Cardiac muscle cell (in vitro differentiated cells and primary cell): ENCODE results near the gene MNX1. TPM values are rescaled to one million over a fixed set of nuclear protein-coding genes. Genes with fewer than 3 reads are reported as not detected.

Source experiments
- DNase-seq, 2 donors: peaks; one replicate each; pipeline versions ENCODE4 v3.0.0 to v3.0.0-alpha.2; 2010 to 2017; ENCODE audit warnings: low read depth in 1 of 2, low spot score in 1 of 2
- H3K27ac ChIP-seq: fragments of 200-600 bp; sonication (generic); 2 replicates; pipeline ENCODE4 v1.5.1; 2016
- H3K27me3 ChIP-seq: fragments of 200-600 bp; sonication (generic); 2 replicates; pipeline ENCODE4 v1.6.0; 2016; ENCODE audit warnings: control low read depth
- H3K36me3 ChIP-seq: fragments of 200-600 bp; sonication (generic); 2 replicates; pipeline ENCODE4 v1.5.1; 2016; ENCODE audit warnings: control low read depth
- H3K4me1 ChIP-seq: fragments of 200-600 bp; sonication (generic); 2 replicates; pipeline ENCODE4 v1.8.1; 2017; ENCODE audit warnings: low read depth, mild to moderate bottlenecking, mixed run types
- H3K4me3 ChIP-seq: fragments of 200-600 bp; sonication (generic); 2 replicates; pipeline ENCODE4 v1.5.1; 2016; ENCODE audit warnings: mild to moderate bottlenecking
- H3K9me3 ChIP-seq: fragments of 200-600 bp; sonication (generic); 2 replicates; pipeline ENCODE4 v1.5.1; 2017; ENCODE audit warnings: low read depth, mild to moderate bottlenecking, control low read depth
- CTCF ChIP-seq: IDR thresholded peaks from 2 replicates; pipeline ENCODE4 v1.5.1; 2012; ENCODE audit warnings: low read depth, mild to moderate bottlenecking, low read length
- polyA plus RNA-seq: library from polyadenylated mRNA; unstranded; fragments of >200 nt; fragmentation: Nextera tagmentation; extraction: Ambion mirVana; gene quantifications from 2 replicates; pipeline ENCODE4 v1.2.1, GENCODE V29; 2016
- total RNA-seq: library from RNA; depleted of rRNA; stranded (reverse); fragments of >200 nt; gene quantifications from 2 replicates; pipeline ENCODE4 v1.2.3, GENCODE V29; 2016

The MNX1 gene
- total and polyA plus RNA-seq, 2 experiments from 2014 or later: 0.35 to 0.77 TPM

DNA sequence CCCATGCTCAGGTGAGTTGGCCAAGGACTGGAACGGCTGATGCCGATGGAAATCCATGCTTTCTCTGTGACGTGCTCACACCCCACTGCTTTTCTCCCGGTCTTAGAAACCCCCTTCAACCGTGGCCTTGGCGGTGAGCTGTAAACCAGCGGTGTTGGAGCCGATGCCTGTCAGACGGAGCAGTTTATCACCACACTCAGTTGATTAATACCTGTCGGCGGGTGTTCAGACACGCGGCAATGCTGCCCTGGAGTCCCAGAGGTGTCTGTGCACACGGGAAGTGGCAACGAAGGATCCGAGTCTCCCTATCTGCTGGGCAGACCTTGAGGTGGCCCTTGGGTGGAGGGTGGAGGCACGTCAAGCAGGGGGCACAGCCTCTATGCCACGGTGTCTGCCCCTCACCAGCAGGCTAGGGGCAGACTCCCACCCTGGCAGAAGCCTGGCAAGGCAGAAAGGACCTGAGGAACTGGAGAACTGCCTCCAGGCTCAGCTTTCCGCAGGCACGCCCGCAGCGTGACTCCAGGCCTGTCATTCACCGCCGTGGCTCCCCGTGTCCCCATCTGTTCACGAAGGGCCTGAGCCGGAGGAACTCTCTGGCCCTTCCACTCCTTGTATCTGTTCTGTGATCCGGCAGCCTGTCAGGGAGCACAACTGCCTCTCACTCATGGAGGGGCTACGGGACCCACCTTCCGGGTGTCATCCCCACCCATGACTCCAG lies 34.6 kb upstream of the MNX1 start:
- Histone ChIP-seq H3K4me3 (no peak overlapping the region), H3K27me3 (peaks cover 9% of the 10 kb centered on the region), H3K4me1 (no peaks in the 10 kb centered on the region), H3K27ac (no peak overlapping the region), H3K9me3 (no peaks in the 10 kb centered on the region), H3K36me3 (no peaks in the 10 kb centered on the region)
- TF ChIP-seq CTCF: no peak
- DNase-seq: no peak

- Histone ChIP-seq H3K36me3 (no peaks in the 10 kb centered on the region), H3K27ac (no peak overlapping the region), H3K4me3 (no peak overlapping the region), H3K27me3 (peaks cover 4% of the 10 kb centered on the region), H3K9me3 (no peaks in the 10 kb centered on the region), H3K4me1 (no peaks in the 10 kb centered on the region)
- no peak for DNase-seq
- TF ChIP-seq CTCF: no peak
Observed at GRCh38 chr7:157044147-157044687, 33.8 kb upstream of the MNX1 start.

DNA sequence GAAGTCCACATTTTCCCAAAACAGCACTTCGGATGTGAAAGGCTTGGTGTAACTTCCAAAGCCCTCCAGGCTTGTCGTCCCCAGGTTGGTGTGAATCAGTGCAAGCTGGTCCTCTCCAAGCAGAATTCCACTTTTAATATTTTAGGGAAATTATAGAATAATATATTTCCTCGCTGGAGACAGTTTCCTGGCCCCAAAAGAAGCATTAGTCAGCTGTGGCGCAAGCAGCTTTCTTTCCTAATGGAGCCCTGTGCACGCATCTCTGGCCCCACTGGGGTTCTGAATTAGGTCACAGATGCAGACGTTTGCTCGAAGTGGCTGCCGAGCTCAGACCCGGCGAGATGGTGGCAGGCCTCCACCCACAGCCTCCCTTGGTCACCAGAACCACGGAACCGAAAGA lies 33.3 kb upstream of the MNX1 start:
- H3K27ac ChIP-seq: no peak overlapping the region
- no peaks in the 10 kb centered on the region for H3K27me3 ChIP-seq
- TF ChIP-seq CTCF: no peak
- no peak overlapping the region for H3K4me3 ChIP-seq
- H3K36me3 ChIP-seq: no peaks in the 10 kb centered on the region
- H3K4me1 ChIP-seq: no peaks in the 10 kb centered on the region
- no peaks in the 10 kb centered on the region for H3K9me3 ChIP-seq
- DNase-seq: peak in 1 of 2 donors; percentile 16

DNA sequence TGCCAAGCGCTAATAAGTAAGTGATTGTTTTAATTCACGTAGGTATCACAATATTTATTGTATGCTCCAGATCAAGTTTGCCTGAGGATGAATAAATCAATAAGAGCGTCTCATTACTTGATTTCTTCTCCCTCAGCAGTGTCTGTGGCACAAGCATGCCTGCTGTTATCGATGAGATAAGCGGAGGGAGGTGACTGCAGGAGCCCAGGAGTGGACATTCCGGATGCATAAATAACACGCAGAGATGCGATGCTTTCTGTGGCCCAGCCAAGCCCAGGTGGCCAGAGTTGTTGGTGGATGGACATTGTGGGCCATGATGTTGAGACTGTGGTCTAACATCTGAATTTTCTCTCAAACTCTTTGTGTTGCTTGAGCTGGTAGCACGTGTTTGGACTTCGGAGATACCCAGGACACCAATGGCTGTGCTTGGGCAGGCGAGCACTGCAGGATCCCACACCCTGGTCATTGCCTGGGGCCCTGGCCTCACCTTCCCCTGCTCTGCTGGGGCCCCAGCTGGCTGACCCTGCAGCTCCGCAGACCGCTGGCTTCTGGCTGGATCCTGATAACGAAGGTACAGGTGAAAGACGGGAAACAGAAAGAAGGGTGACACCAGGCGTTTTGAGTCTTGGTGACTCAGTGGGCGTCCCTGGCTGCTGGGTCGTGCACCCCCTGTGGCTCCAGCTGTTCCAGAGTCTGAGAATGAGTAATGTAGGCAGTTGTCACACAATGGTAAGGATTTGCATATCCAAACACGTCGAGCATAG lies 31.2 kb upstream of the MNX1 start:
- no peaks in the 10 kb centered on the region for H3K9me3 ChIP-seq
- peaks cover 5% of the 10 kb centered on the region for H3K27me3 ChIP-seq
- no peak overlapping the region for H3K4me3 ChIP-seq
- no peak for DNase-seq
- no peaks in the 10 kb centered on the region for H3K4me1 ChIP-seq
- no peak for TF ChIP-seq CTCF
- no peaks in the 10 kb centered on the region for H3K36me3 ChIP-seq
- no peak overlapping the region for H3K27ac ChIP-seq

DNA sequence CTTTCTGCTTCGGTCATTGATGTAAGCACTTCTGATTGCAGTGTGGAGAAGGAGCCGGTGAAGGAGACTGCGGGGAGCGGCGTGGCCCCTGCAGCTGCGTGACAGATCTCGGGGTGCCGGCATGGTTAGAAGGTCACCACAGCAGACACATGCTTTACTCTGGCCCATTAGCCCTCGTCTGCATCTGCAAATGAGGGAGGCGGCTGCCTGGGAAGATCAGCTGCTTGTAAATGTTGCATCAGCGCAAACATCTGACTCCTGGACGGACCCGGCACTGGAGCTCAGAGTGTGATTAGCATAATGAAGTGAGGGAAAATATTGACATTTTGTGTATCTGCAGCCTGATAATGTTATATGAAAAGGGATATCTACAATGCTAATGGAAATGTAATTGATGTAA lies 30.5 kb upstream of the MNX1 start:
- no peak for DNase-seq
- Histone ChIP-seq H3K27ac (no peak overlapping the region), H3K27me3 (peaks cover 5% of the 10 kb centered on the region), H3K9me3 (no peaks in the 10 kb centered on the region), H3K36me3 (no peaks in the 10 kb centered on the region), H3K4me1 (no peaks in the 10 kb centered on the region), H3K4me3 (no peak overlapping the region)
- no peak for TF ChIP-seq CTCF
